Measurements from ENCODE around the gene TTPAL. TPM values are rescaled to one million over a fixed set of nuclear protein-coding genes. Genes with fewer than 3 reads are reported as not detected.

TTPAL gene
- total RNA-seq, 1 experiment from 2014 or later, result 28.5 TPM

- BruUV-seq (replicated peaks), result no TSS peak
- no peaks in the 10 kb centered on the region for H3K9me2 ChIP-seq (ENCODE audit: insufficient read depth)
- no peak overlapping the region for H3K4me3 ChIP-seq
- no peaks in the 10 kb centered on the region for H4K20me1 ChIP-seq (ENCODE audit: insufficient read depth)
- no peaks in the 10 kb centered on the region for H3F3A ChIP-seq (ENCODE audit: insufficient read depth, low read depth)
- no peaks in the 10 kb centered on the region for H3K9me3 ChIP-seq (ENCODE audit: insufficient read depth, low read depth)
- intact Hi-C loops (cut with micrococcal nuclease; ENCODE audit: unreplicated experiment), result no loop called here
- no peak overlapping the region for H3K27ac ChIP-seq
- H3K36me3 ChIP-seq (ENCODE audit: low read depth), result no peaks in the 10 kb centered on the region
- no peak for DNase-seq
- H3K4me2 ChIP-seq, result no peak overlapping the region
- no peaks in the 10 kb centered on the region for H3K4me1 ChIP-seq (replicated peaks; ENCODE audit: insufficient read depth)
- no peaks in the 10 kb centered on the region for H3K79me2 ChIP-seq (ENCODE audit: low read depth)
- POLR2A ChIA-PET (ENCODE audit: unreplicated experiment), result no interaction called here
- CTCF ChIA-PET, result no interaction called here
- no peak for TF ChIP-seq EZH2 (IDR thresholded peaks at IDR 0.05; ENCODE audit: low read depth)
- TF ChIP-seq, protein P1, sequence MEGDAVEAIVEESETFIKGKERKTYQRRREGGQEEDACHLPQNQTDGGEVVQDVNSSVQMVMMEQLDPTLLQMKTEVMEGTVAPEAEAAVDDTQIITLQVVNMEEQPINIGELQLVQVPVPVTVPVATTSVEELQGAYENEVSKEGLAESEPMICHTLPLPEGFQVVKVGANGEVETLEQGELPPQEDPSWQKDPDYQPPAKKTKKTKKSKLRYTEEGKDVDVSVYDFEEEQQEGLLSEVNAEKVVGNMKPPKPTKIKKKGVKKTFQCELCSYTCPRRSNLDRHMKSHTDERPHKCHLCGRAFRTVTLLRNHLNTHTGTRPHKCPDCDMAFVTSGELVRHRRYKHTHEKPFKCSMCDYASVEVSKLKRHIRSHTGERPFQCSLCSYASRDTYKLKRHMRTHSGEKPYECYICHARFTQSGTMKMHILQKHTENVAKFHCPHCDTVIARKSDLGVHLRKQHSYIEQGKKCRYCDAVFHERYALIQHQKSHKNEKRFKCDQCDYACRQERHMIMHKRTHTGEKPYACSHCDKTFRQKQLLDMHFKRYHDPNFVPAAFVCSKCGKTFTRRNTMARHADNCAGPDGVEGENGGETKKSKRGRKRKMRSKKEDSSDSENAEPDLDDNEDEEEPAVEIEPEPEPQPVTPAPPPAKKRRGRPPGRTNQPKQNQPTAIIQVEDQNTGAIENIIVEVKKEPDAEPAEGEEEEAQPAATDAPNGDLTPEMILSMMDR (conservative IDR thresholded peaks at IDR 0.05), result no peak
- 0 out of 2 replicates have a peak, but pooled peaks cover 4% of the 10 kb centered on the region for H3K27me3 ChIP-seq (ENCODE audit: insufficient read depth, low read depth)
- H2AFZ ChIP-seq, result no peak overlapping the region
Measured at GRCh38 chr20:44429017-44429339, 46.7 kb upstream of the TTPAL start.

DNA sequence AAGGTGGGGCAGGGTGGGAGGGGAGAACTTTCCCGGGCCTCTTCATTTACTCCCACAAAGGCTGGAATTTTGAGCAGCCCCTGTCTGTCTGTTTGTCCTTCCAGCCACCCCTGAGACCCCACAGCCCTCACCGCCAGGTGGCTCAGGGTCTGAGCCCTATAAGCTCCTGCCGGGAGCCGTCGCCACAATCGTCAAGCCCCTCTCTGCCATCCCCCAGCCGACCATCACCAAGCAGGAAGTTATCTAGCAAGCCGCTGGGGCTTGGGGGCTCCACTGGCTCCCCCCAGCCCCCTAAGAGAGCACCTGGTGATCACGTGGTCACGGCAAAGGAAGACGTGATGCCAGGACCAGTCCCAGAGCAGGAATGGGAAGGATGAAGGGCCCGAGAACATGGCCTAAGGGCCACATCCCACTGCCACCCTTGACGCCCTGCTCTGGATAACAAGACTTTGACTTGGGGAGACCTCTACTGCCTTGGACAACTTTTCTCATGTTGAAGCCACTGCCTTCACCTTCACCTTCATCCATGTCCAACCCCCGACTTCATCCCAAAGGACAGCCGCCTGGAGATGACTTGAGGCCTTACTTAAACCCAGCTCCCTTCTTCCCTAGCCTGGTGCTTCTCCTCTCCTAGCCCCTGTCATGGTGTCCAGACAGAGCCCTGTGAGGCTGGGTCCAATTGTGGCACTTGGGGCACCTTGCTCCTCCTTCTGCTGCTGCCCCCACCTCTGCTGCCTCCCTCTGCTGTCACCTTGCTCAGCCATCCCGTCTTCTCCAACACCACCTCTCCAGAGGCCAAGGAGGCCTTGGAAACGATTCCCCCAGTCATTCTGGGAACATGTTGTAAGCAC, 46.0 kb upstream of the TTPAL start:
- POLR2A ChIA-PET (ENCODE audit: unreplicated experiment), result no interaction called here

GRCh38 chr20:44430270-44431065, 45.2 kb upstream of the TTPAL start:
- peaks cover under 1% of the 10 kb centered on the region; the same call in 1 of the 2 replicates for H3F3A ChIP-seq (ENCODE audit: insufficient read depth, low read depth)
- DNase-seq, result no peak
- no peak overlapping the region for H2AFZ ChIP-seq
- H3K36me3 ChIP-seq (ENCODE audit: low read depth), result no peaks in the 10 kb centered on the region
- no peaks in the 10 kb centered on the region for H3K79me2 ChIP-seq (ENCODE audit: low read depth)
- H3K4me3 ChIP-seq, result no peak overlapping the region
- H3K9me3 ChIP-seq (ENCODE audit: insufficient read depth, low read depth), result no peaks in the 10 kb centered on the region
- TF ChIP-seq, protein P1 (conservative IDR thresholded peaks at IDR 0.05), result no peak
- H3K4me1 ChIP-seq (replicated peaks; ENCODE audit: insufficient read depth), result peaks cover 3% of the 10 kb centered on the region; the same call in 1 of the 2 replicates
- H3K27me3 ChIP-seq (ENCODE audit: insufficient read depth, low read depth), result 0 out of 2 replicates have a peak, but pooled peaks cover 4% of the 10 kb centered on the region
- no peaks in the 10 kb centered on the region for H4K20me1 ChIP-seq (ENCODE audit: insufficient read depth)
- BruUV-seq (replicated peaks), result no TSS peak
- intact Hi-C loops (cut with micrococcal nuclease; ENCODE audit: unreplicated experiment), result no loop called here
- H3K27ac ChIP-seq, result no peak overlapping the region
- no peaks in the 10 kb centered on the region for H3K9me2 ChIP-seq (ENCODE audit: insufficient read depth)
- CTCF ChIA-PET, result no interaction called here
- POLR2A ChIA-PET (ENCODE audit: unreplicated experiment), result no interaction called here
- H3K4me2 ChIP-seq, result no peak overlapping the region

More for the DNA sequence above, 46.0 kb upstream of the TTPAL start:
- Histone ChIP-seq H3K4me2 (no peak overlapping the region), H2AFZ (no peak overlapping the region), H3F3A (ENCODE audit: insufficient read depth, low read depth) (no peaks in the 10 kb centered on the region), H3K9me3 (ENCODE audit: insufficient read depth, low read depth) (no peaks in the 10 kb centered on the region), H3K4me3 (no peak overlapping the region), H3K4me1 (replicated peaks; ENCODE audit: insufficient read depth) (no peaks in the 10 kb centered on the region), H3K27ac (no peak overlapping the region), H3K79me2 (ENCODE audit: low read depth) (no peaks in the 10 kb centered on the region), H3K27me3 (ENCODE audit: insufficient read depth, low read depth) (0 out of 2 replicates have a peak, but pooled peaks cover 4% of the 10 kb centered on the region), H3K9me2 (ENCODE audit: insufficient read depth) (no peaks in the 10 kb centered on the region), H4K20me1 (ENCODE audit: insufficient read depth) (no peaks in the 10 kb centered on the region), H3K36me3 (ENCODE audit: low read depth) (no peaks in the 10 kb centered on the region)
- intact Hi-C loops (cut with micrococcal nuclease; ENCODE audit: unreplicated experiment), result no loop called here
- no TSS peak for BruUV-seq (replicated peaks)
- no peak for TF ChIP-seq EZH2 (IDR thresholded peaks at IDR 0.05; ENCODE audit: low read depth)
- TF ChIP-seq, protein P1 (conservative IDR thresholded peaks at IDR 0.05), result no peak
- no peak for DNase-seq
- CTCF ChIA-PET, result no interaction called here

All from PC-9 (cell line).